ENCODE data around the gene CD2AP.
"Not testable (repeated sequence)": the region's sequence is repeated elsewhere in the genome, so short reads cannot be mapped to it uniquely, and the experiment has no call there.

CD2AP gene, protein sequence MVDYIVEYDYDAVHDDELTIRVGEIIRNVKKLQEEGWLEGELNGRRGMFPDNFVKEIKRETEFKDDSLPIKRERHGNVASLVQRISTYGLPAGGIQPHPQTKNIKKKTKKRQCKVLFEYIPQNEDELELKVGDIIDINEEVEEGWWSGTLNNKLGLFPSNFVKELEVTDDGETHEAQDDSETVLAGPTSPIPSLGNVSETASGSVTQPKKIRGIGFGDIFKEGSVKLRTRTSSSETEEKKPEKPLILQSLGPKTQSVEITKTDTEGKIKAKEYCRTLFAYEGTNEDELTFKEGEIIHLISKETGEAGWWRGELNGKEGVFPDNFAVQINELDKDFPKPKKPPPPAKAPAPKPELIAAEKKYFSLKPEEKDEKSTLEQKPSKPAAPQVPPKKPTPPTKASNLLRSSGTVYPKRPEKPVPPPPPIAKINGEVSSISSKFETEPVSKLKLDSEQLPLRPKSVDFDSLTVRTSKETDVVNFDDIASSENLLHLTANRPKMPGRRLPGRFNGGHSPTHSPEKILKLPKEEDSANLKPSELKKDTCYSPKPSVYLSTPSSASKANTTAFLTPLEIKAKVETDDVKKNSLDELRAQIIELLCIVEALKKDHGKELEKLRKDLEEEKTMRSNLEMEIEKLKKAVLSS

DNA sequence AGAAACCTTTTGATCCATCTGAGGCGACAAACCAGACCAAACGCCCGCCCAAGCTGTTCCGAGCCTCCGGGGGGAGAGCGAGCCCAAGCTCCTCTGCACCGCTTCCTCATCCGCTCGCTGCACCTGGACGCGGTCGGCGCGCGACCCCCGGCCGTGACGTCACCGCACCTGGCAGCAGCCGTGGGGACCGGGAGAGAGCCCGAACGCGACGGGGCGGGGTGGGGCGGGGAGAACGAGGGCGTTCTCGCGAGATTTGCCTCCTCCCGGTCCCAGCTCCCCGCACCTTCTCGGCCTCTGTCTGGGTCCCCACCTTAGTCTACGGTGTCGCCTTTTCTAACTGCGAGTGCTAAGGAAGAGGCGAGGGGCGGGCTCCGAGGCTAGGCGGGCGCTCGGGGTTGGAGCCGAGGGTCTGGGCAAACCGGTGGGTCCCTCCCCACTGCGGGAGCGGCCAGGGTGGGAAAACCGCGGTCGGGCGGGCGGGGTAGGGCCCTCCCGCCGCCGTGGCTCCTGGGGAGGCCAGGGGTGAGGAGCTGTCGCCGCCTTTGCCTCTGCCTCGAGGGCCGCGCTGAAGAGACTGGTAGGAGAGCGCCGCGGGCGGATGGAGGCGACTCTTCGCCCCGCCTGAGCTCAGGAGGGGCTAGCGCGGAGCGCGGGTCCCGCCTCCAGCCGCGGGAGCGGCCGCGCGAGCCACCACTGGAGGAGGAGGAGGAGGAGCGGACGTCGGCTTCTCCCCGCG is at the start of gene CD2AP:
CD2AP (plus strand) TSS at position 293 of the 736 bp plus-strand sequence. CDS start 456 bp downstream, outside the sequence.
- no peaks in the 10 kb centered on the region for H3K36me3 Mint-ChIP-seq
- peak; percentile 83 for ATAC-seq (ENCODE audit: low read depth)

DNA sequence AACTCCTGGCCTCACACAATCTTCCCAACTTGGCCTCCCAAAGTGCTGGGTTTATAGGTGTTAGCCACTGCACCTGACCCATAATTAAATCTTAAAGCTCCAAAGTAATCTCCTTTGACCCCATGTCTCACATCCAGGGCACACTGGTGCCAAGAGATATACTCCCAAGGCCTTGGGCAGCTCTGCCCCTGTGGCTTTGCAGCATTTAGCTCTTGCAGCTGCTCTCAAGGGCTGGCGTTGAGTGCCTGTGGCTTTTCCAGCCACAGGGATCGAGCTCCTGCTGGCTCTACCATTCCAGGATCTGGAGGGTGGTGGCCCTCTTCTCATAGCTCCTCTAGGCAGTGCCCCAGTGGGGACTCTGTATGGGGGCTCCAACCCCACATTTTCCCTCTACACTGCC is 49.3 kb upstream of the CD2AP start:
- peaks cover 10% of the 10 kb centered on the region for H3K9me3 Mint-ChIP-seq
- no peak for ATAC-seq (ENCODE audit: low read depth)
- H3K27me3 Mint-ChIP-seq, result no peaks in the 10 kb centered on the region
- no peak for DNase-seq (ENCODE audit: low spot score in 2 of 2)
- peaks cover 7% of the 10 kb centered on the region for H3K36me3 Mint-ChIP-seq
- no peaks in the 10 kb centered on the region for H3K4me1 Mint-ChIP-seq
- no peak overlapping the region for H3K4me3 Mint-ChIP-seq
- H3K27ac Mint-ChIP-seq, result no peak overlapping the region

More for the DNA sequence above, at the start of gene CD2AP:
- H3K27ac Mint-ChIP-seq, result peak within 1 kb of the TSS; percentile 96
- H3K27me3 Mint-ChIP-seq, result no peaks in the 10 kb centered on the region
- peak; percentile 91 to 93 for DNase-seq (ENCODE audit: low spot score in 2 of 2)
- no peaks in the 10 kb centered on the region for H3K9me3 Mint-ChIP-seq
- peaks cover 21% of the 10 kb centered on the region for H3K4me1 Mint-ChIP-seq
- peak within 1 kb of the TSS; percentile 100 for H3K4me3 Mint-ChIP-seq

DNA sequence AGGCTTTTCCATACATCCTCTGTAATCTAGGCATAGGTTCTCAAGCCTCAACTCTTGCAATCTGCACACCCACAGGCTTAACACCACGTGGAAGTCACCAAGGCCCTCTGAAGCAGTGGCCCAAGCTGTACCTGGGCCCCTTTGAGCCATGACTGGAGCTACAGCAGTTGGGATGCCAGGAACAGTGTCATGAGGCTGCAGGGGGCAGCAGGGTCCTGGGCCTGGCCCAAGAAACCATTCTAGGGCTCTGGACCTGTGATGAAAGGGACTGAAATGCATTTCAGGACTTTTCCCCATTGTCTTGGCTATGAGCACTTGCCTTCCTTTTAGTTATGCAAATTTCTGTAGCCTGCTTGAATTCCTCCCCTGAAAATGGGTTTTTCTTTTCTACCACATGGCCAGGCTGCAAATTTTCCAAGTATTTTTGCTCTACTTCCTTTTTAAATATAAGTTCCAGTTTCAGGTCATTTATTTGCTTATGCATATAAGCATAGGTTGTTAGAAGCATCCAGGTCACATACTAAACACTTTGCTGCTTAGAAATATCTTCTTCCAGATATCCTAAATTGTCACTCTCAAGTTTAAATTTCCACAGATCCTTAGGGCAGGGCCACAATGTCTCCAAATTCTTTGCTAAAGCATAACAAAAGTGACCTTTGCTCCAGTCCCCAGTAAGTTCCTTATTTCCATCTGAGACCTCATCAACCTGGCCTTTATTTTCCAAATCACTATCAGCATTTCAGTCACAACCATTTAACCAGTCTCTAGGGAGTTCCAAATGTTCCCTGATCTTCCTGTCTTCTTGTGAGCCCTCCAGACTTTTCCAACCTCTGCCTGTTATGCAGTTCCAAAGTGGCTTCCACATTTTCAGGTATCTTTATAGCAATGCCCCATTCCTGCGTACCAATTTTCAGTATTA is 48.6 kb upstream of the CD2AP start:
- ATAC-seq (ENCODE audit: low read depth) (no peak), DNase-seq (ENCODE audit: low spot score in 2 of 2) (no peak)
- Mint-ChIP-seq H3K27me3 (no peaks in the 10 kb centered on the region), H3K4me3 (no peak overlapping the region), H3K36me3 (peaks cover 7% of the 10 kb centered on the region), H3K27ac (no peak overlapping the region), H3K9me3 (peaks cover 10% of the 10 kb centered on the region), H3K4me1 (no peaks in the 10 kb centered on the region)

DNA sequence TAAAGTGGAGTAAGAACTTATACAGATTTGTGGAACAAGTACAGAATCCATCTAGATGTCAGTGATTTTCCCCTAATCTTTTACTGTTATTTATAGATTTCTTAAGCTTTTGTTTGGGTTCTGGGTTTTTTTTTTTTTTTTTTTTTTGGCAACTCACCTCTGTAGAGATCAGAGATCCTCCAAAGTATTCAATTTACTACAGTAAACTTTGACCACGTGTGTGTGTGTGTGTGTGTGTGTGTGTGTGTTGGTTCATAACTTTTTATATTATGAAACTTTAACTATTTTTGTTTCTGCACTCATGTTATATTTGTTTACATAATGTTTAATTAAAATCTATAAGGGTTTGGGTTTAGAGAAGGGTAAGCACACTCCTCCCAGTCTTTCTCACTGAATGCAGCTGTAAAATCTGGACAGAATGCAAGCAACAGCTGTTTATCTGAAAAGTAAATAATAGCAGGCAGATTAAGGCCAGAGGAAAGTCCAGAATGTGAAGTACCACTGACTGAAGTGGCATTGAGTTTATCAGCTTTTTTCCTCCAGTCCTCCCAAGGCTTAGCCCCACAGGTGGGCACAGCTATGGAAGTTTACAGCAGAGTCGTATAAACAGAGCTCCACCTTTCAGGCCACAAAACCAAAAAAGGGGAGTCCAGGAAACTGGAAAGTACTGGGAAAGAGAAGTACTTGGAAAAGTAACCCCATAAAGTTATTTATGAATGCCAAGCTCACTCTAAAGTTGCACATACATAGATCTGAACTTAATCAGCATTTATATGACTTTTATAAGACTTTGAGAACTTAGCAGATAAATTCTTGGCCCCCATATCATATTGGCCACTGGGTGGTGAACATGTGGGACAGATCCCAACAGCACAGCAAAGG is 43.0 kb upstream of the CD2AP start:
- DNase-seq (ENCODE audit: low spot score in 2 of 2), result no peak
- Mint-ChIP-seq H3K4me3 (no peak overlapping the region), H3K27ac (no peak overlapping the region), H3K4me1 (peaks cover 21% of the 10 kb centered on the region), H3K27me3 (no peaks in the 10 kb centered on the region), H3K9me3 (peaks cover 4% of the 10 kb centered on the region), H3K36me3 (peaks cover 3% of the 10 kb centered on the region)
- ATAC-seq (ENCODE audit: low read depth), result no peak

DNA sequence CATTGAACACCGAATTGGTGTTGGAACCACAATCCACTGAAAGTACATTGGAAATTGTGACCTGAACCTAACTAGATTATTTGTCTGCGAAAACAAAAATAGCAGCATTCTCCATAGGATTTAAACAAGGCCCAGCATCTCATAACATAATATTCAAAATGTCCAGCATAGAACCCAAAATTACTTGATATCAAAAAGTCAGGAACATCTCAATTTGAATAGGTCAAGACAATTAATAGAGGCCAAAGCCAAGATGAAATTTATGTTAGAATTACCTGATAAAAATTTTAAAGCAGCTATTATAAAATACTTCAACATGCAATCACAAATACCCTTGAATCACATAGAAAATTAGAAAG is 42.4 kb upstream of the CD2AP start:
- peaks cover 25% of the 10 kb centered on the region for H3K4me1 Mint-ChIP-seq
- DNase-seq (ENCODE audit: low spot score in 2 of 2), result no peak
- no peak for ATAC-seq (ENCODE audit: low read depth)
- peaks cover 3% of the 10 kb centered on the region for H3K9me3 Mint-ChIP-seq
- H3K27ac Mint-ChIP-seq, result no peak overlapping the region
- H3K36me3 Mint-ChIP-seq, result peaks cover 3% of the 10 kb centered on the region
- H3K4me3 Mint-ChIP-seq, result no peak overlapping the region
- no peaks in the 10 kb centered on the region for H3K27me3 Mint-ChIP-seq

DNA sequence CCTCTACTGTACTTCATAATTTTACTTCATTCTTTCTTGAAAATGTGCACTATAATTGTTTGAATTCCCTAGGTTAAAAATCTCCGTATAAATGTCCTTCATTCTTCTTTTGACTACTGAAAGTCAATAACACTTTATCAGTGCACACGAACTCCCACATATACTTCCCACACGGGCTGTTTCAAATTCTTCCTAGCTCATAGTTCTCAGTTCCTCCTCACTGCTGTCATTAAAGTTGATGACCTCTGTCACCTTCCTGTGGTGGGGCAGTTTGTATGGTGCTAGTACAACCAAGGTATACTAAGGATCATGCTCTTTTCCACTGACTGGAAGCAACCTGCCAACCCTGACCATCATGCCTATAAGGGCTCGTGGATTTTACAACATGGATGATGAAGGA is 40.0 kb upstream of the CD2AP start:
- Mint-ChIP-seq H3K4me1 (peaks cover 33% of the 10 kb centered on the region), H3K9me3 (no peaks in the 10 kb centered on the region), H3K36me3 (no peaks in the 10 kb centered on the region), H3K27me3 (peaks cover 2% of the 10 kb centered on the region), H3K27ac (no peak overlapping the region), H3K4me3 (no peak overlapping the region)
- DNase-seq (ENCODE audit: low spot score in 2 of 2) (no peak), ATAC-seq (ENCODE audit: low read depth) (peak; percentile 52)

DNA sequence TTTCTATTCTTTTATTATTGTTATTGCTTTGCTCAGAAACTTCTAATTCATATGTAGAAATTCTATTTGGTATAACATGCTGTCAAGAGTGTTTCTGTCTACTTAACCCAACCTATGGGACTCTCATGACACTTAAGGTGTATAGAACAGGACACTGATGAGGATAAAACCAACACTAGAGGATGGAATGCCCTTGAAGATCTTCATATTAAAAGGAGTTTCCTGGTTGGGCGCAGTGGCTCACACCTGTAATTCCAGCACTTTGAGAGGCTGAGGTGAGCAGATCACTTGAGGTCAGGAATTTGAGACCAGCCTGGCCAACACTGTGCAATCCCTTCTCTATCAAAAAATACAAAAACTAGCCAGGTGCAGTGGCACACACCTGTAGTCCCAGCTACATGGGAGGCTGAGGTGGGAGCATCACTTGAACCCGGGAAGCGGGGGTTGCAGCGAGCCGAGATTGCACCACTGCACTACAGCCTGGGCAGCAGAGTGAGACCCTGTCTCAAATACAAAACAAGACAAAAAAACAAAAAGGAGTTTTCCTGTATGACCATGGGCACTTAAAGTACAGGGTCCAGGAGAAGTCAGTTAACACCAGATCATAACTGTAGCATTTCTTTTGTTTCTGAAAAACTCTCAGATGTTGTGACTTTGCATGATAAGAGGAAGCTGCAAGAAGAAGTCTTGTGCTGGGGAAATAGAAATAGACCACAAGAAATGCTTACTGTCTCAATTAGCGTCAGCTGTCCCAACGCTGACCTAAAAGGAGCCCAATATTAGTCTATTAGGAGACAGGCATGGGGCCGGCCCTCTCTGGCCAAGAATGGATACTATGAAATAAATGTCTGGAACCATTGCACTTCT is 38.9 kb upstream of the CD2AP start:
- Mint-ChIP-seq H3K27ac (no peak overlapping the region), H3K27me3 (peaks cover 2% of the 10 kb centered on the region), H3K4me3 (no peak overlapping the region), H3K4me1 (peaks cover 33% of the 10 kb centered on the region), H3K36me3 (no peaks in the 10 kb centered on the region), H3K9me3 (no peaks in the 10 kb centered on the region)
- DNase-seq (ENCODE audit: low spot score in 2 of 2) (peak in 1 of 2 donors; percentile 16), ATAC-seq (ENCODE audit: low read depth) (peak; percentile 80)

DNA sequence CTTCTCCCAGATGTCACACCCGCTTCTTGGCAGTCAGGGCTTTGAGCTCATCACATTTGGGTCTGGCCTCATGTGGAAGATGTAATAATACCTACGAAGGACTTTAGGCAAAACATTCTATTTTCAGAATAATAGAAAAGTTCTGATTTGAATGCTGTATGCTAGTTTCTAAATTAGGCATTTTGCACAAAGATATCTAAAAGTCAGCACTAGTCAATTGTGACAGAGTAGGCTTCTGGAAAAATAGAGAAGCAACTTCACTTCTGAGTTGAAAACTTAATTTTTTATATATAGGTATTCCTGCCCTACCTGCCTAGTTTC is 38.3 kb upstream of the CD2AP start:
- H3K4me1 Mint-ChIP-seq, result peaks cover 33% of the 10 kb centered on the region
- no peak for DNase-seq (ENCODE audit: low spot score in 2 of 2)
- no peak for ATAC-seq (ENCODE audit: low read depth)
- H3K4me3 Mint-ChIP-seq, result no peak overlapping the region
- no peaks in the 10 kb centered on the region for H3K9me3 Mint-ChIP-seq
- H3K27me3 Mint-ChIP-seq, result peaks cover 2% of the 10 kb centered on the region
- no peak overlapping the region for H3K27ac Mint-ChIP-seq
- no peaks in the 10 kb centered on the region for H3K36me3 Mint-ChIP-seq

DNA sequence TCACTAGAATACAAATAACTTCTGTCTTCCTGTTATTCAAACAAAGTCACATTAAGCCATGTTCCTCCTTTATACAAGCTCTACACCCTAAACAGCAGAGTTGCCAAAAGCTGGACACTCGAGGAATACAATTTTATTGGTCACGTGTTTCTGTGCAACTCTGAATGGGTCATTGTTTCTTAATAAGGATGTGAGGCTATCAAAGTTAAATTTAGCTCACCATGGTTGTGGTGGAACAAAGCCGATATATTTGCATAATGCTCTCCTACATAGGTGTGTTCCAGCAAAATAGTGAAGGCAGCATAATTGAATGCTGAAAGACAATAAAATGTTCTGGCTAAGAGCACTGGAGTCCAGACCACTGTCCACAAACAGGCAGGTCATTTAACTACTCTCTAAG is 36.9 kb upstream of the CD2AP start:
- peaks cover 4% of the 10 kb centered on the region for H3K27me3 Mint-ChIP-seq

DNA sequence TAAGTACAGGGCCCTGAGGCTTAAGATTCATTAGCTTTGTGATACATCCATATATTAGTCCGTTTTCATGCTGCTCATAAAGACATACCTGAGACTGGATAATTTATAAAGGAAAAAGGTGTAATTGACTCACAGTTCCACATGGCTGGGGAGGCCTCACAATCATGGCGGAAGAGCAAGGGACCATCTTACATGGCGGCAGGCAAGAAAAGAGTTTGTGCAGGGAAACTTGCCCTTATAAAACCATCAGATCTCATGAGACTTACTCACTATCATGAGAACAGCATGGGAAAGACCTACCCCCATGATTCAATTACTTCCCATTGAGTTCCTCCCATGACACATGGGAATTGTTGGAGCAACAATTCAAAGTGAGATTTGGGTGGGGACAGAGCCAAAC is 32.6 kb upstream of the CD2AP start:
- not testable (repeated sequence) for H3K36me3 Mint-ChIP-seq; ATAC-seq (ENCODE audit: low read depth); DNase-seq (ENCODE audit: low spot score in 2 of 2); H3K27me3 Mint-ChIP-seq; H3K27ac Mint-ChIP-seq; H3K4me1 Mint-ChIP-seq; H3K4me3 Mint-ChIP-seq; H3K9me3 Mint-ChIP-seq

More for the DNA sequence above, 36.9 kb upstream of the CD2AP start:
- peak overlapping the region; percentile 41 for H3K4me3 Mint-ChIP-seq
- H3K27ac Mint-ChIP-seq, result no peak overlapping the region
- peaks cover 33% of the 10 kb centered on the region for H3K4me1 Mint-ChIP-seq
- H3K36me3 Mint-ChIP-seq, result no peaks in the 10 kb centered on the region
- DNase-seq (ENCODE audit: low spot score in 2 of 2) (peak in 1 of 2 donors; percentile 9), ATAC-seq (ENCODE audit: low read depth) (peak; percentile 65)
- no peaks in the 10 kb centered on the region for H3K9me3 Mint-ChIP-seq

DNA sequence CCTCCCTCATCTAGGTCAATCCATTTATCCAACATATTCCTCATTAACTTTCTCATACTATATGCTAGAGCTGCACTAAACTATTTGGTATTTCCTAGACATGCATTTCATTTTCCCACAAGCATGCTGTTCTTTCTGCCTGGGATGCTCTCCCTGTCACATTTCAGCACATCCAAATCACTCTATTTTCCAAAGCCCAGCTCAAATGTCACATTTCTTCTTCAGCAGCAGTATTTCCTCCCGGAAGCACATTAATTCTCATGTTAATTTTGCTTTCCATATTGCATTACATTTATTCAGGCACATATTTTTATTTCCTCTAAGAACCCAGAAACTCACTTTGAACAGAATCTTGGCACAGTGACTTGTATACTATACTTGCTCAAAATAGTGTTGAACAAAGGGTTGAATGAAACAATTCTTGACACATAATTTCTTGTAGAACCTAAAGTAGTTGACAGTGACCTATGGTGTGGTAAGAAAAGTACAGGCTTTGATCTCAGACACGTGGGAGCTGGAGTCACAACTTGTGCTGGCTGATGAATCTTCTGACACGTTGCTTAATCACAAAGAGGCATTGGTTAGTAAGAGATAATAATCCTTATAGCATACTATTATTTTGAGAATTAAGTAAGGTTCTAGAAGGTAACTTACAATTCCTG is 30.8 kb upstream of the CD2AP start:
- Mint-ChIP-seq H3K27ac (no peak overlapping the region), H3K36me3 (no peaks in the 10 kb centered on the region), H3K9me3 (no peaks in the 10 kb centered on the region), H3K27me3 (peaks cover 4% of the 10 kb centered on the region), H3K4me1 (no peaks in the 10 kb centered on the region), H3K4me3 (no peak overlapping the region)
- DNase-seq (ENCODE audit: low spot score in 2 of 2) (no peak), ATAC-seq (ENCODE audit: low read depth) (no peak)

DNA sequence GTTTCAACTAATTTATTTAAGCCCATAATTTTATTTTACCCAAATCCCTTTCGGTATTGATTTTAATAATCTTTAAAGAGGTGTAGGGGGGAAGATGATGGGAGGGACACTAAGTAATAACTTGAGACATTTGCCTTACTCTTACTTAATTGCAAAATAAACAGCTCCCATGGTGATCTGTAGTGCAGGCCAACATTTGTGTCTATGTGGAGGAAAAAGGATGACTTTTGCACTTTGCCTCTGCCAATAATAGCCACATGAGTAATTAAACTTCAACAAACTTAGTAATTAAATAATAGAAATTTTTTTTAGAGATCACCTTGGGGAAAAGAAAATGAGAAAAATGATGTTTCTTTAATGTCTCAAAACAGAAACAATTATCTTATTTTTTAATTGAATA is 29.9 kb upstream of the CD2AP start:
- no peak for ATAC-seq (ENCODE audit: low read depth)
- Mint-ChIP-seq H3K27me3 (peaks cover 1% of the 10 kb centered on the region), H3K4me3 (no peak overlapping the region), H3K4me1 (no peaks in the 10 kb centered on the region), H3K36me3 (no peaks in the 10 kb centered on the region), H3K9me3 (no peaks in the 10 kb centered on the region), H3K27ac (no peak overlapping the region)
- DNase-seq (ENCODE audit: low spot score in 2 of 2), result no peak

All from memory B cell (primary cell).